Esophagus muscularis mucosa (tissue), 4 donors: ENCODE results near the gene PIGU. TPM values are rescaled to one million over a fixed set of nuclear protein-coding genes. Genes with fewer than 3 reads are reported as not detected.
A peak's percentile ranks its signal among the peaks of the same experiment; 100 is the strongest.

Experiments used
- DNase-seq: peaks from one replicate; pipeline ENCODE4 v3.0.0-alpha.2; 2017; ENCODE audit errors: extremely low spot score
- H3K27ac ChIP-seq, 4 donors: fragments of 200-600 bp; sonication (generic); replicated peaks in 1 of 4; 1 replicate in 3 of 4; 2 replicates in 1 of 4; pipeline ENCODE4 v1.5.1; 2016 to 2019; ENCODE audit warnings: mild to moderate bottlenecking in 1 of 4
- H3K27me3 ChIP-seq, 4 donors: fragments of 200-600 bp; sonication (generic); one replicate each; pipeline versions ENCODE4 v1.5.1 to v1.6.0; 2016 to 2019
- H3K36me3 ChIP-seq, 4 donors: fragments of 200-600 bp; sonication (generic); one replicate each; pipeline ENCODE4 v1.5.1; 2016 to 2019
- H3K4me1 ChIP-seq, 4 donors: fragments of 200-600 bp; sonication (generic); one replicate each; pipeline ENCODE4 v1.5.1; 2016 to 2019
- H3K4me3 ChIP-seq, 4 donors: fragments of 200-600 bp; sonication (generic); 1 replicate in 2 of 4; 2 replicates in 2 of 4; pipeline ENCODE4 v1.5.1; 2016 to 2019; ENCODE audit warnings: mild to moderate bottlenecking in 4 of 4, moderate library complexity in 1 of 4
- H3K9me3 ChIP-seq, 4 donors: fragments of 200-600 bp; sonication (generic); 1 replicate in 3 of 4; 2 replicates in 1 of 4; pipeline ENCODE4 v1.5.1; 2016 to 2019
- CTCF ChIP-seq, 3 experiments: fragments of 200-600 bp in 2 of 3; fragments of 450-650 bp in 1 of 3; sonication (generic) in 2 of 3; IDR thresholded peaks; one replicate each; pipeline ENCODE4 v1.5.1; 2017 to 2019; ENCODE audit warnings: antibody characterized with exemption in 3 of 3, mild to moderate bottlenecking in 2 of 3, moderate library complexity in 1 of 3
- EP300 ChIP-seq: sonication (generic); formaldehyde crosslinking; IDR thresholded peaks from one replicate; pipeline ENCODE4 v1.6.1; 2017; ENCODE audit warnings: antibody characterized with exemption
- POLR2A ChIP-seq: fragments of 450-650 bp; IDR thresholded peaks from one replicate; pipeline ENCODE4 v1.6.1; 2017; ENCODE audit warnings: antibody characterized with exemption, moderate library complexity, mild to moderate bottlenecking, low read depth
- POLR2AphosphoS5 ChIP-seq, 2 donors: sonication (generic); formaldehyde crosslinking; IDR thresholded peaks; one replicate each; pipeline ENCODE4 v1.6.1; 2017; ENCODE audit warnings: antibody characterized with exemption in 2 of 2
- WGBS: methylation state at CpG from one replicate; pipeline ENCODE4 v1.1.5; 2018; 5-methylcytosine and 5-hydroxymethylcytosine counted together
- intact Hi-C: fragments of 100-400 bp; cut with DNase I; formaldehyde crosslinking; loops from one replicate; pipeline ENCODE4 v1.15.1; 2023
- total RNA-seq, 4 donors: library from RNA; depleted of rRNA; stranded (reverse); fragments of >200 nt; gene quantifications; one replicate each; pipeline versions ENCODE4 v1.1.0 to v1.2.1, GENCODE V29; 2016

PIGU gene
- total RNA-seq, 4 donors from 2014 or later: 9.1 to 10.8 (median 9.5) TPM

GRCh38 chr20:34638532-34638931 is 38.4 kb downstream of the PIGU start:
- H3K27ac ChIP-seq: peak overlapping the region; percentile 47 to 62 (median 60)
- H3K36me3 ChIP-seq: peaks cover 0 to 48% (median 24%) of the 10 kb centered on the region in 4 donors
- no peak overlapping the region for H3K4me3 ChIP-seq
- TF ChIP-seq CTCF (IDR thresholded peaks at IDR 0.05) (no peak), POLR2AphosphoS5 (IDR thresholded peaks at IDR 0.05) (no peak), POLR2A (no peak), EP300 (no peak)
- peaks cover 0 to 12% (median 7%) of the 10 kb centered on the region in 4 donors for H3K4me1 ChIP-seq
- H3K27me3 ChIP-seq: no peaks in the 10 kb centered on the region
- 94% methylated on average over 3 of the region's 3 CpGs for WGBS
- intact Hi-C loops: no loop called here
- DNase-seq: no peak
- H3K9me3 ChIP-seq: no peaks in the 10 kb centered on the region

DNA sequence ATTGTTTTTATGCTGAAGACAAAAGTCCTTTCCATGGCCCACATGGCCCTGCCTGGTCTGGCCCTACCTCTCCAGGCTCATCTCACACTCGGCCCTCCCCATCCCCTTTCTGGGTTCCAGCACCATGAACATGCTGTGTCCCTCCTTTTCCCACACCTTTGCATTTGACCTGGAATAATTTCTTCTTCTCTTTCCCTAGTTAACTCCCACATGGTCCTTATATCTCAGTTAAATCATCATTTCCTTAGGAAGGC is 38.9 kb downstream of the PIGU start:
- no peak for TF ChIP-seq CTCF (IDR thresholded peaks at IDR 0.05)
- Histone ChIP-seq H3K36me3 (peaks cover 3 to 54% (median 30%) of the 10 kb centered on the region in 4 donors), H3K27ac (peak overlapping the region; percentile 47 to 62 (median 60)), H3K9me3 (no peaks in the 10 kb centered on the region), H3K4me1 (peaks cover 0 to 12% (median 7%) of the 10 kb centered on the region in 4 donors), H3K4me3 (no peak overlapping the region), H3K27me3 (no peaks in the 10 kb centered on the region)
- intact Hi-C loops: no loop called here
- WGBS: 92% methylated on average over 1 of the region's 1 CpG
- DNase-seq: no peak

DNA sequence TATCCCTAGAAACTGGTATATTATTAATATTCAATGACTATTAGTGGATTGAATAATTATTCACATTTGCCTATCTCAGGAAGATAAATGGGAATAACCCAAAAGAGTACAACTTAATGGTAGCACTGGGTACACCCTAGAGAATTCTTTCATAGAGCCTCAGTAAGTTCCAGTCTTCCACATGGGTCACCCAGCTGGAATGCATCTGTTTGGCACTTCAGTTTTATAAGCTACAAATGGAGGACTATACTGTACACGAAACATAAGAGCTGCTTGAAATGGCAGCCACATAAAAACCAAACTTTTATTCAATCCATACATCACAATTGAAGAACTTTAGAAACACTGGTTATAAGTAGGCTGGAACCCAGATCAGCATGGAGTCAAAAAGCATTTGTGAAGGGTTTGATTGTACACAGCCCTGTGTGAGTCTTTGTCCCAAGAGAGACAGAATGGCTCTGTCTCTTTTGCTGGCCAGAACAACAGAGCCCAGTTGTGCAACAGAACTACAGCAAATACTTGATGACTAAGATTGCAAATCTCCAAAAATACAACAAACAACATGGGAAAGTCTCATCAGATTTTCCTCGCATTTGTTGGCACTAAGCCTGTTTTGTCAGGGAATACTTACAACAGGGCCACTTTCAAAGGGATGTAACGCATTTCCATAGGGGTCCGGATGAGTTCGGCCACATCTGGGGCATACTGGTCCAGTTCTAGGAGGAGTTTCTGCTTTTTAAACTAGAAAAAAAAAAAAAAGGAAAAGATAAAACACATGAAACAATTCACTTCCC is 39.5 kb downstream of the PIGU start:
- H3K27me3 ChIP-seq: no peaks in the 10 kb centered on the region
- no peak for DNase-seq
- TF ChIP-seq EP300 (no peak), POLR2AphosphoS5 (IDR thresholded peaks at IDR 0.05) (peak; percentile 52 to 62)
- peak overlapping the region; percentile 47 to 65 (median 60) for H3K27ac ChIP-seq
- intact Hi-C loops: no loop called here
- peaks cover 9 to 57% (median 33%) of the 10 kb centered on the region in 4 donors for H3K36me3 ChIP-seq
- no peaks in the 10 kb centered on the region for H3K9me3 ChIP-seq
- no peak overlapping the region for H3K4me3 ChIP-seq
- 72% methylated on average over 5 of the region's 5 CpGs for WGBS
- H3K4me1 ChIP-seq: peaks cover 0 to 12% (median 7%) of the 10 kb centered on the region in 4 donors

- TF ChIP-seq POLR2A: no peak
- TF ChIP-seq POLR2AphosphoS5 (IDR thresholded peaks at IDR 0.05): no peak
- TF ChIP-seq EP300: no peak
- no peak for TF ChIP-seq CTCF (IDR thresholded peaks at IDR 0.05)
- WGBS: 70% methylated on average over 3 of the region's 3 CpGs
- Histone ChIP-seq H3K4me1 (peaks cover 0 to 12% (median 7%) of the 10 kb centered on the region in 4 donors), H3K36me3 (peaks cover 10 to 61% (median 34%) of the 10 kb centered on the region in 4 donors), H3K27me3 (no peaks in the 10 kb centered on the region), H3K9me3 (no peaks in the 10 kb centered on the region), H3K4me3 (no peak overlapping the region), H3K27ac (peak overlapping the region; percentile 34 to 65 (median 50))
- no peak for DNase-seq
- intact Hi-C loops: no loop called here
Observed at GRCh38 chr20:34636648-34637047, 40.2 kb downstream of the PIGU start.

GRCh38 chr20:34634392-34634791 is 42.5 kb downstream of the PIGU start:
- Histone ChIP-seq H3K36me3 (peaks cover 10 to 68% (median 30%) of the 10 kb centered on the region in 4 donors), H3K27me3 (no peaks in the 10 kb centered on the region)
- intact Hi-C loops: no loop called here

More at GRCh38 chr20:34634392-34634791, 42.5 kb downstream of the PIGU start:
- 86% methylated on average over 3 of the region's 3 CpGs for WGBS
- Histone ChIP-seq H3K27ac (no peak overlapping the region), H3K4me1 (peaks cover 5 to 12% (median 8%) of the 10 kb centered on the region in 4 donors), H3K9me3 (no peaks in the 10 kb centered on the region), H3K4me3 (no peak overlapping the region)
- no peak for DNase-seq
- TF ChIP-seq CTCF (IDR thresholded peaks at IDR 0.05) (no peak), EP300 (no peak), POLR2A (no peak), POLR2AphosphoS5 (IDR thresholded peaks at IDR 0.05) (no peak)
